GM10266 (cell line): Measurements from ENCODE around the gene NRIP1.

ENCODE experiments used
- DNase-seq: peaks from one replicate; pipeline ENCODE4 v3.0.0; 2012; ENCODE audit errors: extremely low spot score
- CTCF ChIP-seq: IDR thresholded peaks from 2 replicates; pipeline ENCODE4 v1.5.1; 2012; ENCODE audit warnings: mild to moderate bottlenecking, low read depth; ENCODE audit not compliant: control insufficient read depth, insufficient read depth; ENCODE audit errors: missing control alignments

Gene NRIP1

DNA sequence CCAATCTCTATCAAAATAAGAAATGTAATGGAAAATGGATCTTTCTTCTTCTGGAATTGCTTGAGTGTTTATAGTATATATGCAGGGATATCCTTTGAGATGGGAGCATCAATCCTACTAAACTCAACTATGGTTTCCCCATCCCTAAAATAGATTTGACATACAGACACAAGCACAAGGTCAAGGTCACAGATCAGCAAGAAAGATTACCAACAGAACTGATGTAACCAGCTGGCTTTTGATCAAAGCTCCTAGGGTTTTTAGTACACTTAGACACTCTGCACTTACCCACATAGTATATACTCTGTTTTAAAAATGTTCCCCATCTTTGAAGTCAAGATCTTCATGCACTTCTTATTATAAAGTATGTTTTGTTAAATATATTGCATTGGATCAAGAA is 85.5 kb downstream of the NRIP1 start:
- no peak for DNase-seq
- no peak for TF ChIP-seq CTCF

GRCh38 chr21:14977814-14978213 is 87.0 kb downstream of the NRIP1 start:
- no peak for TF ChIP-seq CTCF
- no peak for DNase-seq

DNA sequence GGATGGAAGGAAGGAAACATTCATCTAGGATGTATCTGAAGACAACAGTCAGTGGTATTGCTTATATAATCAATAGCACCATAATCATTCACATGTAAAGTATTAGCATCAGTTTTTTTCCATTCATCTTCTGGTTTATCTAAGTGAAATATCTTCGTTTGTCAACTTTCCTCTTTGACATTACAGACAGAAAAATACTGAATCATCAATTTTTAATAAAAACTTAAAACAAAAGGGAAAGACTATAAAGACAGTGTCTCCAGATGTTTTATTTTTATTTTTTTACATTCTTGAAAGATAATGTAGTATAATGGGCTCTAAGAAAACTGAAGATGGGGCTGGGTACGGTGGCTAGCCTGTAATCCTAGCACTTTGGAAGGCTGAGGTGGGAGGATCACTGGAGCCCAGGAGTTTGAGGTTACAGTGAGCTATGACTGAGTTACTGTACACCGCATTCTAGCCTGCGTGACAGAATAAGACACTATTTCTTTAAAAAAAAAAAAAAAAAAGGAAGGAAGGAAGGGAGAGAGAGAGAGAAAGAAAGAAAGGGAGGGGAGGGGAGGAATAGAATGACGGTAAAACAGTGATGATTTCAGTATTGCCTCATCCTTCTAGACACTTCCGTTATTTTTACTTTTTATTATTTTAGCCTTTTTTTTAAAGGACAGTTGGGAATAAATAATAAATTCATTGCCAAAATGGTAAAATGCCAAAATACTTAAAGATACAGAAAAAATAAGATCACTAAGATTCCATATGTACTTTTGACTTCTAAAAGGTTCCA is 89.5 kb downstream of the NRIP1 start:
- DNase-seq = no peak
- no peak for TF ChIP-seq CTCF

GRCh38 chr21:14972678-14973077 is 92.1 kb downstream of the NRIP1 start:
- no peak for DNase-seq
- no peak for TF ChIP-seq CTCF

DNA sequence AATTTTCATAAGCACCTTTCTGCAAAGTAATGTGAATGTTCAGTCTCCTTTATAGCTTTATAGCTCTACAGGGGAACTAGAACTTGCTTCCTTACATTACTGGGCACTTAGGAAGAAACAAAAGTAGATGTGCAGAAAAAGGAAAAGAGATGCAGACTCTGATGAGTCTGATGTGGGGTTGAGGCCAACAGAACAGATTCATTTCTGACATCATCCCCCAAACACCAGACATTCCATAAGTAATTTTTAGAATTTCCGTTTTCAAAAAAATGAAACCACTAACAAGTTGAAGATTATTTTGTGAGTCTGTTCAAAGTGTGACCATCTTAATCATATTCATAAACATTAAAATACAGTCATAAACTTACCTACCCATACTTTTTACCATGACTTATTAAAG is 96.0 kb downstream of the NRIP1 start:
- no peak for TF ChIP-seq CTCF

DNA sequence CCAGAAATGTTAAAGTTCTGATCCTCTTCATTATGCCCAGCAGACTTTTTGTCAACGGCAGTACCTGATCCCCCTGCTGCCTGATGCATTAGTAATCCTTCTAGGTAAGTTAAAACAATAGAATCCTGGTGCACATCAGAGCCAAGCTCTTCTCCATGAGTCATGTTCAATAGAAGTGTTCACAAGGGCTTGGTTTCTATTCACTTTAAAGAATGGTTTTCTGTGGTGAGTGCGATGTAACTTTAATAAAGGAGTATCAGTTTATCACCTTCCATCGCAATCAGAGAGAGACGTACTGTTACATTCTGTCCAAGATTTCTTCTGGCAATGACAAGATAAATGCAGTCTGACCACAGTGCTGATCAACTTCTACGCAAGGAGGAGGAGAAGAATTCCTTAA is 96.8 kb downstream of the NRIP1 start:
- no peak for TF ChIP-seq CTCF
- no peak for DNase-seq

More for the DNA sequence above, 96.0 kb downstream of the NRIP1 start:
- no peak for DNase-seq

GRCh38 chr21:14964621-14965020 is 100.2 kb downstream of the NRIP1 start:
- no peak for TF ChIP-seq CTCF

More at GRCh38 chr21:14964621-14965020, 100.2 kb downstream of the NRIP1 start:
- DNase-seq = no peak
